ENCODE results near the gene MYCBP2. TPM values are rescaled to one million over a fixed set of nuclear protein-coding genes. Genes with fewer than 3 reads are reported as not detected.
A peak's percentile ranks its signal among the peaks of the same experiment; 100 is the strongest.

The MYCBP2 gene
- total RNA-seq, 5 donors from 2014 or later (not counting 1 experiment from before 2014, with no cell fraction given) = 153 to 214 (median 176) TPM

DNA sequence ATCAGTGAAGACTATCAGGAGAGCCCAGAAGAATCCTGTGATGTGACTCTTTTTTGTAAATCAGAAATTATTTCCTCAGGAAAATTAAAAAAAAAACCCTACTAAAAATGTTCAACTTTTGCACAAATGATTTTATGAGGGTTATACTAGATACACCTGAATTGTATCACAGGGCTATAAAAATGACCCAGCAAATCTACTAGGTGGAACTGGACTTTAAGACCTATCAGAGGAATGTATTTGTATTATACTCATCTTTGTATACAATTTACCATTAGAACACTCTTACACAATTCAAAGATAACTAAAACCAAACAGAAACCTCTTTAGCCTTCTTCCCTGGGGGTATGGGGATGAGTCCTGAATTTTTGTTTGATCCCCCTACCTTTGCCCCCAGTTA is 307.1 kb downstream of the MYCBP2 start:
- Histone ChIP-seq H3K36me3 (ENCODE audit: control insufficient read depth in 2 of 2, extremely low read depth in 1 of 2, insufficient read depth in 1 of 2, low read length in 1 of 2) (peaks cover 0 to 46% of the 10 kb centered on the region in 2 donors), H3K27me3 (replicated peaks in 1 of 2; ENCODE audit: control insufficient read depth in 2 of 2, extremely low read depth in 1 of 2, insufficient read depth in 2 of 2, low read length in 1 of 2) (no peaks in the 10 kb centered on the region), H3K4me1 (ENCODE audit: control insufficient read depth in 1 of 2, extremely low read depth in 1 of 2, insufficient read depth in 2 of 2, low read length in 2 of 2) (peaks cover 11 to 29% of the 10 kb centered on the region in 2 experiments), H3K27ac (ENCODE audit: low read length) (no peak overlapping the region), H3K4me3 (ENCODE audit: control insufficient read depth in 1 of 2, extremely low read depth in 1 of 2, low read length in 1 of 2) (no peak overlapping the region), H3K9me3 (no peaks in the 10 kb centered on the region)
- ATAC-seq (replicated peaks in 1 of 4) = no peak
- Mint-ChIP-seq H3K36me3 (peaks cover 40% of the 10 kb centered on the region), H3K9me3 (no peaks in the 10 kb centered on the region), H3K27me3 (no peaks in the 10 kb centered on the region), H3K4me3 (no peak overlapping the region), H3K4me1 (peaks cover 78 to 83% (median 78%) of the 10 kb centered on the region in 3 donors), H3K27ac (no peak overlapping the region)
- ChIA-PET CTCF (no interaction called here), POLR2A (interaction anchor here in 1 of 2 donors (1.0 kb wide), 1 partner anchor 14 kb away, joined by 4 read pairs; no protein-coding TSS in a partner anchor)
- DNase-seq = no peak

DNA sequence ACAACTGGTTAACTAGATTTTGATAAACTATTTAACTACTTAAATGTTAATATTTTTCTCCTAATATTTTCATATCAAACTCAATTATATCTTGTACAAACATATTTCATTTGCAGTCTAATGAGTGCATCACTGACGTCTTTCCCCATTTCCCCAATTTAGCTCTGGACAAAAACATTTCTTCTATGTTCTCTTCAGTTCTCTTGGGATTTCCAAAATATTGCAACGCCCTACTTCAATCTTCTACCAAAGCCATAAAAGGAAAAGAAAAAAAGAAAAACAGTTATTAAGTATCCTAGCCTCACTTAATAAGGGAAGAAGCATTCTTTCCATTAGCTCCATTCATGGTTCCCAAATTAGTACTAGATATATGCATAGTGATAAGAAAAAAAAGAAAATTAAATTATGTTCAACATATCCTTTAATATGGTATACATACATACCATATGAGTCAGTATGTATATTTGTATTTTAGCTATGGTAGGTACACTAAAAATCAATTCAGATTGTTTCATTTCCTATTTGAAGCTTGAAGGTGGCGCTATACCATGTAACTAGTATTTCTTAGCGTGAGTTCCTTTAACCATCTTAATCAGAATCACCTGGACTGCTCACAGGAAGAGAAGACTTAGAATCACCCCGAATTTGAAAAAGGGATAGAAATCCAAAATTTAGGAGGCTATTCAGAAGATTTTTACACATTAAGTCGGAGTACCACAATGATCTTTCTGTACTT is 309.8 kb downstream of the MYCBP2 start:
- DNase-seq (no peak), ATAC-seq (replicated peaks in 1 of 4) (no peak)
- H3K27me3 Mint-ChIP-seq = no peaks in the 10 kb centered on the region
- Histone ChIP-seq H3K9me3 (no peaks in the 10 kb centered on the region), H3K27me3 (replicated peaks in 1 of 2; ENCODE audit: control insufficient read depth in 2 of 2, extremely low read depth in 1 of 2, insufficient read depth in 2 of 2, low read length in 1 of 2) (no peaks in the 10 kb centered on the region), H3K27ac (ENCODE audit: low read length) (no peak overlapping the region), H3K36me3 (ENCODE audit: control insufficient read depth in 2 of 2, extremely low read depth in 1 of 2, insufficient read depth in 1 of 2, low read length in 1 of 2) (peaks cover 3 to 67% of the 10 kb centered on the region in 2 donors), H3K4me3 (ENCODE audit: control insufficient read depth in 1 of 2, extremely low read depth in 1 of 2, low read length in 1 of 2) (no peak overlapping the region), H3K4me1 (ENCODE audit: control insufficient read depth in 1 of 2, extremely low read depth in 1 of 2, insufficient read depth in 2 of 2, low read length in 2 of 2) (peaks cover under 1 to 12% of the 10 kb centered on the region in 2 experiments)
- no peak overlapping the region for H3K4me3 Mint-ChIP-seq
- ChIA-PET CTCF (interaction anchor here (0.6 to 2.0 kb wide), 11 partner anchors 9 to 462 kb away, joined by 3 to 8 read pairs (median 3); partner anchors contain the start of gene FBXL3 (in 1 of the 2)), POLR2A (interaction anchor here in 1 of 2 donors (0.5 to 2.9 kb wide), 2 partner anchors 24 to 731 kb away, joined by 6 to 11 read pairs; no protein-coding TSS in a partner anchor)
- peaks cover 57% of the 10 kb centered on the region for H3K36me3 Mint-ChIP-seq
- H3K27ac Mint-ChIP-seq = peak overlapping the region; percentile 53 to 77
- WGBS (ENCODE audit: insufficient coverage) = no CpG with 5 or more reads among the region's 6 CpGs
- H3K9me3 Mint-ChIP-seq = no peaks in the 10 kb centered on the region
- peaks cover 70 to 77% (median 72%) of the 10 kb centered on the region in 3 donors for H3K4me1 Mint-ChIP-seq

DNA sequence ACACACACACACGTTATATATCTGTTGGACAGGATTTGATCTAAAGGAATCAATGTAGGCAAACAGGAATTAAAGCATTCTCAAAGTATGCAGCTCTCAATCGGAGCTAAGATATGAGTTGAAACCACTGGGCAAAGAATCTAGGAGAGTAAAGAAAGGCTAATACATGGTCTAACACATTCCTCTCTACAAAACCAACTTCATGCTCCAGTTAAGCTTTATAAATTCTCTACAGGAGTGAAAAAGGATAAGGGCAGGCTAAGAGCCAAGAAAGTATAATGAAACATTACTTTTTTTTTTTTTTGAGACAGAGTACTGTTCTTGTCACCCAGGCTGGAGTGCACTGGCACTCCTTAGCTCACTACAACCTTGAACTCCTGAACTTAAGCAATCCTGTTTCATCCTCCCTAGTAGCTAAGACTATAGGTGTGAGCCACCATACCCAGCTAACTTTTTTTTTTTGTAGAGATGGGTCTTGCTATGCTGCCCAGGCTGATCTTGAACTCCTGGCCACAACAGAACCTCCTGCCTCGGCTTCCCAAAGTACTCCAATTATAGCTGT is 310.6 kb downstream of the MYCBP2 start:
- peak overlapping the region in 1 of 2 donors; percentile 11 for H3K27ac Mint-ChIP-seq
- no peaks in the 10 kb centered on the region for H3K27me3 Mint-ChIP-seq
- no peak overlapping the region for H3K4me3 Mint-ChIP-seq
- H3K36me3 Mint-ChIP-seq = peaks cover 58% of the 10 kb centered on the region
- ATAC-seq (replicated peaks in 1 of 4) = no peak
- H3K4me1 ChIP-seq (ENCODE audit: control insufficient read depth in 1 of 2, extremely low read depth in 1 of 2, insufficient read depth in 2 of 2, low read length in 2 of 2) = peaks cover 0 to 5% of the 10 kb centered on the region in 2 experiments
- H3K9me3 Mint-ChIP-seq = no peaks in the 10 kb centered on the region
- CTCF ChIA-PET = interaction anchor here (0.6 to 2.0 kb wide), 8 partner anchors 9 to 190 kb away, joined by 3 to 8 read pairs (median 4); partner anchors contain the start of gene FBXL3 (in 1 of the 2)
- no peak for DNase-seq
- no peak overlapping the region for H3K27ac ChIP-seq (ENCODE audit: low read length)
- WGBS (ENCODE audit: insufficient coverage) = no CpG with 5 or more reads among the region's 3 CpGs
- H3K9me3 ChIP-seq = no peaks in the 10 kb centered on the region
- peaks cover 65 to 74% (median 66%) of the 10 kb centered on the region in 3 donors for H3K4me1 Mint-ChIP-seq
- peaks cover 6 to 70% of the 10 kb centered on the region in 2 donors for H3K36me3 ChIP-seq (ENCODE audit: control insufficient read depth in 2 of 2, extremely low read depth in 1 of 2, insufficient read depth in 1 of 2, low read length in 1 of 2)
- no peaks in the 10 kb centered on the region for H3K27me3 ChIP-seq (replicated peaks in 1 of 2; ENCODE audit: control insufficient read depth in 2 of 2, extremely low read depth in 1 of 2, insufficient read depth in 2 of 2, low read length in 1 of 2)
- H3K4me3 ChIP-seq (ENCODE audit: control insufficient read depth in 1 of 2, extremely low read depth in 1 of 2, low read length in 1 of 2) = no peak overlapping the region
- POLR2A ChIA-PET = interaction anchor here in 1 of 2 donors (0.5 to 2.9 kb wide), 4 partner anchors 10 to 732 kb away, joined by 3 to 11 read pairs (median 6); no protein-coding TSS in a partner anchor

DNA sequence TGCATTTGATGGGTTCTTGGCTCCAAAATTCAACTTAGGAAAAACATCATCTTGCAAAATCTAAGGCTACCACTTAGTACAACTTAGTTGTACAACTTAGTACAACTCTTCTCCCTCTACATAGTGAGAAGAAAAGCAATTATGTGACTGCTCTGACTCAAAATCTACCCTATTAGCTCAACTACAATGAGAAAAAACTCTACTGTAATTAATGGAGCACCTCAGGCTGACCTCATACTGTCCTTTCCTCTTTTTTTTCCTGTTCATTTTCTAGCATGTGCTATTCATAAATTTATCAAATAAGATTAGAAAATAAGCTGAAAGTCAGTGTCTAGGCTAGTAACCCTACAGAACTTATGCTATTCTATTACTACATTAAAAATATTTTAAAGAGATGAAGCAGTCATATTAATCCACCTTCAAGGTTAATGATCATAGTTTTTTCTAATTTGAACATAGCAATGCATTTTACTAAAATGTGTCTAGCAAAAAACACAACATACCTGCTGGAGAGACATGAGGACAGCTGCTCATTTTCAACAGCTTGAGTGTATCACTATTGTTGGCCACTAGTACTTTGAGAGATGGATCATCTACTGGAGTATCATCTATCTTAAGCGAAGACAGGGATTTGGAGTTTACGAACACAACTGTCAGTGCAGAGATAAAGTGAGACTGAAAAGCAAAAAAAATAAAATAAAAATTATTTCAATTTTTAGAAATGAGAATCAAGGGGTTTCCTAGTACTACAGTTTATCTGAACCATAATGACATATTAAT is 311.8 kb downstream of the MYCBP2 start:
- no peaks in the 10 kb centered on the region for H3K27me3 Mint-ChIP-seq
- DNase-seq (no peak), ATAC-seq (replicated peaks in 1 of 4) (no peak)
- H3K27ac Mint-ChIP-seq = peak overlapping the region in 1 of 2 donors; percentile 12
- peaks cover 63% of the 10 kb centered on the region for H3K36me3 Mint-ChIP-seq
- H3K4me3 Mint-ChIP-seq = no peak overlapping the region
- WGBS (ENCODE audit: insufficient coverage) = no CpG with 5 or more reads among the region's 2 CpGs
- Histone ChIP-seq H3K27ac (ENCODE audit: low read length) (no peak overlapping the region), H3K36me3 (ENCODE audit: control insufficient read depth in 2 of 2, extremely low read depth in 1 of 2, insufficient read depth in 1 of 2, low read length in 1 of 2) (peaks cover 9 to 77% of the 10 kb centered on the region in 2 donors), H3K9me3 (no peaks in the 10 kb centered on the region), H3K27me3 (replicated peaks in 1 of 2; ENCODE audit: control insufficient read depth in 2 of 2, extremely low read depth in 1 of 2, insufficient read depth in 2 of 2, low read length in 1 of 2) (no peaks in the 10 kb centered on the region), H3K4me1 (ENCODE audit: control insufficient read depth in 1 of 2, extremely low read depth in 1 of 2, insufficient read depth in 2 of 2, low read length in 2 of 2) (peaks cover 0 to 2% of the 10 kb centered on the region in 2 experiments), H3K4me3 (ENCODE audit: control insufficient read depth in 1 of 2, extremely low read depth in 1 of 2, low read length in 1 of 2) (no peak overlapping the region)
- POLR2A ChIA-PET = interaction anchor here (1.0 to 1.1 kb wide), 4 partner anchors 8 to 15 kb away, joined by 3 to 4 read pairs (median 4); partner anchors contain the start of gene FBXL3 (in 1 of the 2)
- CTCF ChIA-PET = interaction anchor here (0.6 to 1.4 kb wide), 4 partner anchors 11 to 463 kb away, joined by 4 to 6 read pairs (median 6); partner anchors contain the start of gene FBXL3 (in 1 of the 2)
- no peaks in the 10 kb centered on the region for H3K9me3 Mint-ChIP-seq
- H3K4me1 Mint-ChIP-seq = peaks cover 55 to 65% (median 58%) of the 10 kb centered on the region in 3 donors

DNA sequence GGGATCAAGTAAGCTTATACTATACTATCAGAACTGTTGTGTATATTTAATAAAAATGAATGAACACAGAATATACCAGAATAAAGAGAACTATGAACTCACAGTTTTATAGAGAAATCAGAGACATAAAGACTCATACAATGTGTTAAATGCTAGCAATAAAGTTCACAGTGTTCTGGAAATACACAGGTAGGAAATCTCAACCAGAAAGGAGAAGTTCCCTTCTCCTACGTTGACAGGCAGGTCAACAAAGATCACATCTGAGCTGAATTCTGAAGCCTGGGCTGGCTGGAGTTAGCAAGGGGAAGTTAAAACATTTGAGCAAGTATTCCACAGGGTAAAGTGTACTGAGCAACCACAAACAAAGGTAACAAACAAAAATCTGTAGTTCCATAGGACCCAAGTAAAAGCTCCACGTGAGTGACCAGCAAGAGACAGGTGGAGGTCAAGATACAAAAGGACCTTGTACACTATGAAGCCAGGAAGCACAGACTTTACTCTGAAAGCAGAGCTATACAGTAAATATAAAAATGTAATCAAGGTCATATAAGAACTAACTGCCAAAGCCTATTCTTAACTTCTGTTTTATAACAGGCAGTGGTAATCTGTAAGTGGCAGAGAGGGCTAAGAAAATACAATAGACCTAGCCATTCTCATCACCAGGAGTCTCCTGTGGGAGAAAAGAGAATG is 312.9 kb downstream of the MYCBP2 start:
- Histone ChIP-seq H3K36me3 (ENCODE audit: control insufficient read depth in 2 of 2, extremely low read depth in 1 of 2, insufficient read depth in 1 of 2, low read length in 1 of 2) (peaks cover 9 to 84% of the 10 kb centered on the region in 2 donors), H3K4me3 (ENCODE audit: control insufficient read depth in 1 of 2, extremely low read depth in 1 of 2, low read length in 1 of 2) (no peak overlapping the region), H3K27me3 (replicated peaks in 1 of 2; ENCODE audit: control insufficient read depth in 2 of 2, extremely low read depth in 1 of 2, insufficient read depth in 2 of 2, low read length in 1 of 2) (no peaks in the 10 kb centered on the region), H3K9me3 (no peaks in the 10 kb centered on the region), H3K27ac (ENCODE audit: low read length) (no peak overlapping the region), H3K4me1 (ENCODE audit: control insufficient read depth in 1 of 2, extremely low read depth in 1 of 2, insufficient read depth in 2 of 2, low read length in 2 of 2) (peaks cover 0 to 2% of the 10 kb centered on the region in 2 experiments)
- CTCF ChIA-PET = interaction anchor here (0.6 to 1.4 kb wide), 5 partner anchors 8 to 464 kb away, joined by 3 to 6 read pairs (median 6); no protein-coding TSS in a partner anchor
- peak overlapping the region in 1 of 2 donors; percentile 54 for H3K27ac Mint-ChIP-seq
- DNase-seq = no peak
- peaks cover 53 to 63% (median 59%) of the 10 kb centered on the region in 3 donors for H3K4me1 Mint-ChIP-seq
- peaks cover 69% of the 10 kb centered on the region for H3K36me3 Mint-ChIP-seq
- POLR2A ChIA-PET = interaction anchor here (0.7 to 1.1 kb wide), 4 partner anchors 7 to 21 kb away, joined by 3 to 4 read pairs (median 3); partner anchors contain the start of gene FBXL3 (in 1 of the 2)
- WGBS (ENCODE audit: insufficient coverage) = no CpG with 5 or more reads among the region's 2 CpGs
- ATAC-seq (replicated peaks in 1 of 4) = no peak
- no peaks in the 10 kb centered on the region for H3K27me3 Mint-ChIP-seq
- no peaks in the 10 kb centered on the region for H3K9me3 Mint-ChIP-seq
- no peak overlapping the region for H3K4me3 Mint-ChIP-seq
